ENCODE measurements around the gene PROM1.

Gene PROM1

GRCh38 chr4:15963001-15963451 lies 120.8 kb downstream of the PROM1 start, which contains the start of gene FGFBP2:
FGFBP2 (minus strand) TSS chr4:15963175; CDS start chr4:15963129, 46 bp downstream.
- Mint-ChIP-seq H3K4me1 (peaks cover 27% of the 10 kb centered on the region), H3K27me3 (peaks cover 21% of the 10 kb centered on the region), H3K4me3 (peak within 1 kb of the TSS; percentile 55), H3K27ac (no peak within 1 kb of the TSS), H3K36me3 (no peaks in the 10 kb centered on the region), H3K9me3 (no peaks in the 10 kb centered on the region)
- DNase-seq: peak; percentile 74
- CTCF ChIA-PET: interaction anchor here (0.8 to 2.1 kb wide), 8 partner anchors 10 to 236 kb away, joined by 3 to 19 read pairs (median 5); no protein-coding TSS in a partner anchor

DNA sequence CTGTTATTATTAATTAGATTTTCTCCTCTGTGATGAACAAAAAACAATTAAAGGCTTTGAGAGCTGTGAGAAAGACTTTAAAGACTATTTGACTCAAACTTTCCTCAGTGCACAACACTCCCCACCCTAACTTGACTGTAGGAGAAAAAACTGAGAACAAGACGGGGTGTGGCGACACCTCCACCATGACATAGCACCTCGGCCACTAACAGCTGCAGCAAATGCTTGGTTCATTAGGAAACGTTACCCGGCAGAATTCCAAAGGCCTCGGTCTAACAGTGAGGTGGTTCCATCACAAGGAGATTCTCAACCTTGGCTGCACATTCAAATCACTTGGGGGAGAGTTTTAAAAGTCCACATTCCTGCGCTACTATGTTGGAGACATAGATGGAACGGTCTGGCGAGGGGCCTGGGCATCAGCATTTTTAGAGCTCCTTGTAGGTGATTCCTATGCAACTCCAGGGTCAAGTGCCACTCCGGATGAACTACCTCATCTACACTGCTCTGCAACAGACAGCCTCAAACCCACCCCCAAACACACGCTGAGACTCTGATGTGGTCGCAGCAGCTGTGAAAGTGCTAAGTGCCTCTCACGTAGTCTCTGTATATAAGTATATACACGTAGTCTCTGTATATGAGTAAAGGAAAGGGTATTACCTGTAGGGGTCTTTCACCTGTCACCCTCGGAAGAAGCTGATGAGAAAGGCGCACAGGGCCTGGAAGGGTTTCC lies 121.9 kb downstream of the PROM1 start:
- Mint-ChIP-seq H3K36me3 (no peaks in the 10 kb centered on the region), H3K4me1 (peaks cover 27% of the 10 kb centered on the region), H3K27me3 (peaks cover 18% of the 10 kb centered on the region), H3K9me3 (no peaks in the 10 kb centered on the region), H3K27ac (no peak overlapping the region), H3K4me3 (peak overlapping the region; percentile 55)
- DNase-seq: peak; percentile 49
- CTCF ChIA-PET: interaction anchor here (0.8 to 2.5 kb wide), 6 partner anchors 11 to 156 kb away, joined by 3 to 8 read pairs (median 5); no protein-coding TSS in a partner anchor

- Mint-ChIP-seq H3K36me3 (no peaks in the 10 kb centered on the region), H3K9me3 (peaks cover 1% of the 10 kb centered on the region), H3K27ac (no peak overlapping the region), H3K4me1 (peaks cover 22% of the 10 kb centered on the region), H3K4me3 (no peak overlapping the region), H3K27me3 (peaks cover 9% of the 10 kb centered on the region)
- CTCF ChIA-PET: interaction anchor here (0.6 to 1.5 kb wide), 3 partner anchors 31 to 173 kb away, joined by 3 to 10 read pairs (median 4); no protein-coding TSS in a partner anchor
- DNase-seq: no peak
Measured at GRCh38 chr4:15958562-15958961, 125.3 kb downstream of the PROM1 start.

- CTCF ChIA-PET: interaction anchor here (0.7 to 5.7 kb wide), 37 partner anchors 9 to 722 kb away, joined by 3 to 101 read pairs (median 4); partner anchors contain the start of gene FGFBP1
- H3K36me3 Mint-ChIP-seq: no peaks in the 10 kb centered on the region
- peaks cover 3% of the 10 kb centered on the region for H3K4me1 Mint-ChIP-seq
- no peak overlapping the region for H3K27ac Mint-ChIP-seq
- H3K9me3 Mint-ChIP-seq: peaks cover 3% of the 10 kb centered on the region
- H3K27me3 Mint-ChIP-seq: peaks cover 18% of the 10 kb centered on the region
- DNase-seq: peak; percentile 90
- no peak overlapping the region for H3K4me3 Mint-ChIP-seq
Measured at GRCh38 chr4:15956179-15956850, 127.5 kb downstream of the PROM1 start.

DNA sequence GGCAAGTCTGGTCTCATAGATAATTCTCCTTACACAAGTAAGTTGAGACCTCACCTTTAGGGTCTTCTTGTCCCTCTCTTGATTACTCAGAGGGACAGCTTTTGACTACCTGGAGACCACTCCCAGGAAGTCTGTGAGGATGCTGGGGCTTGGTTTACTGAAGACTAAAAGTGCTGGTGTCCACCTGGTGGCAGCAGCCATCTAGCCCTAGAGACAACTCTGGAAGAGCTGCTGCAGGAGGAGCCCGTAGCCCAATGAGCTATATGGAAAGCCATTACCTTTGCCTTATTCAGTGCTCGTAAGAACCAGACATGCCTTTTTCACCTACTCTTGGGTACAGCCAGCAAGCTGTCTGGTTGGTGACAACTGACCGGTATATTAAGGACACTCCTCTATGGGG lies 128.2 kb downstream of the PROM1 start:
- H3K4me1 Mint-ChIP-seq: peaks cover 3% of the 10 kb centered on the region

DNA sequence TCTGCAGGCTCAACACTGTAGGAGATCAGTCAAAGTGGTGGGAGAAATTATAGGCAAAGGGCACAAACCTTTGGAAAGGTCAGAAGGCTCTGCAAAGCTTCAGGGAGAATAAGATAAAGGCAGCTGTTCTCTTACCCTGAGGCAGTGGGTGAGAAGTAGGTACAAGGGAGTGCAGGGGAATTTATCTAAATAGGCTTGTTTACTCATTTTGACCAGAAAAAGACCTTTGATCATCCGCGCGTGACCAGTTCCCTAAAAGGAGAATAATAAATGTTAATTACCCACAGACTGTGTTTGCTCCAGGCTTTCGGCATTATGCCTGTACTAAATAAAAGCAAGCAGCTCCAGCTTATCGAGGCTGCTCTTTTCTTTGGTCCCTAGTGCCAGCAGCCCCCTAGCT lies 130.2 kb downstream of the PROM1 start:
- CTCF ChIA-PET: interaction anchor here (1.2 to 5.7 kb wide), 2 partner anchors 72 to 474 kb away, joined by 3 to 101 read pairs; no protein-coding TSS in a partner anchor

More for the DNA sequence above, 128.2 kb downstream of the PROM1 start:
- Mint-ChIP-seq H3K9me3 (peaks cover 3% of the 10 kb centered on the region), H3K4me3 (no peak overlapping the region), H3K36me3 (no peaks in the 10 kb centered on the region), H3K27ac (no peak overlapping the region), H3K27me3 (peaks cover 17% of the 10 kb centered on the region)
- DNase-seq: no peak
- CTCF ChIA-PET: interaction anchor here (0.8 to 5.7 kb wide), 36 partner anchors 9 to 722 kb away, joined by 3 to 101 read pairs (median 4); partner anchors contain the start of gene FGFBP1

GRCh38 chr4:15951781-15952180 lies 132.0 kb downstream of the PROM1 start:
- no peak for DNase-seq
- Mint-ChIP-seq H3K4me1 (no peaks in the 10 kb centered on the region), H3K27ac (no peak overlapping the region), H3K36me3 (no peaks in the 10 kb centered on the region), H3K9me3 (peaks cover 3% of the 10 kb centered on the region), H3K27me3 (peaks cover 13% of the 10 kb centered on the region), H3K4me3 (no peak overlapping the region)
- CTCF ChIA-PET: interaction anchor here (5.7 kb wide), 1 partner anchor 70 kb away, joined by 101 read pairs; no protein-coding TSS in a partner anchor

More for the DNA sequence above, 130.2 kb downstream of the PROM1 start:
- Mint-ChIP-seq H3K4me3 (no peak overlapping the region), H3K4me1 (no peaks in the 10 kb centered on the region), H3K36me3 (no peaks in the 10 kb centered on the region), H3K27ac (no peak overlapping the region), H3K27me3 (peaks cover 13% of the 10 kb centered on the region), H3K9me3 (peaks cover 3% of the 10 kb centered on the region)
- DNase-seq: no peak

DNA sequence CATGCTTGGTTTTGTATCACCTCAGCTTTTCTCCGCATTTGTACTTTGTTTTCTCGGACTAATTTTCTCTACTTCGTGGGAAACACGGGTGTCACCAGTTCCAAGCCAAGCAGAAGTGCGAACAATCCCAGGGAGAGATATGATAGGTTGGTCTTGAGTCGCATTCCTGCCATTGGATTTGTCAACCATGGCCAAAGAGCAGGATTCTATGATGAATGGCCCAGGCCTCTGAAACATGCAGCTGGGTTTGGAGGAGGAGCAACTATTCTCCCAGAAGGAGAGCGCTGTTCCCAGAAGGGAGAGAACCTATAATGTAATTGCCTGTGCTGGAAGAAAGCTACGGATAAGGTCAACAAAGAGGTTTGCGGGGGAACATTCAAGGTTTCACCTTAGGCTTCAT lies 135.0 kb downstream of the PROM1 start:
- CTCF ChIA-PET: interaction anchor here (0.8 kb wide), 1 partner anchor 66 kb away, joined by 3 read pairs; no protein-coding TSS in a partner anchor
- DNase-seq: no peak
- Mint-ChIP-seq H3K4me3 (no peak overlapping the region), H3K27ac (no peak overlapping the region), H3K27me3 (peaks cover 14% of the 10 kb centered on the region), H3K4me1 (no peaks in the 10 kb centered on the region), H3K36me3 (no peaks in the 10 kb centered on the region), H3K9me3 (peaks cover 3% of the 10 kb centered on the region)

GRCh38 chr4:15947684-15948083 lies 136.1 kb downstream of the PROM1 start:
- peaks cover 8% of the 10 kb centered on the region for H3K27me3 Mint-ChIP-seq
- H3K4me1 Mint-ChIP-seq: no peaks in the 10 kb centered on the region
- H3K27ac Mint-ChIP-seq: no peak overlapping the region
- CTCF ChIA-PET: interaction anchor here (1.8 kb wide), 1 partner anchor 8 kb away, joined by 10 read pairs; no protein-coding TSS in a partner anchor
- no peak overlapping the region for H3K4me3 Mint-ChIP-seq
- H3K9me3 Mint-ChIP-seq: no peaks in the 10 kb centered on the region
- DNase-seq: no peak
- H3K36me3 Mint-ChIP-seq: no peaks in the 10 kb centered on the region

GRCh38 chr4:15945516-15945915 lies 138.3 kb downstream of the PROM1 start:
- Mint-ChIP-seq H3K4me1 (no peaks in the 10 kb centered on the region), H3K4me3 (no peak overlapping the region), H3K27me3 (peaks cover 10% of the 10 kb centered on the region), H3K36me3 (no peaks in the 10 kb centered on the region), H3K9me3 (no peaks in the 10 kb centered on the region), H3K27ac (no peak overlapping the region)
- CTCF ChIA-PET: interaction anchor here (1.5 kb wide), 1 partner anchor 11 kb away, joined by 3 read pairs; no protein-coding TSS in a partner anchor
- no peak for DNase-seq

DNA sequence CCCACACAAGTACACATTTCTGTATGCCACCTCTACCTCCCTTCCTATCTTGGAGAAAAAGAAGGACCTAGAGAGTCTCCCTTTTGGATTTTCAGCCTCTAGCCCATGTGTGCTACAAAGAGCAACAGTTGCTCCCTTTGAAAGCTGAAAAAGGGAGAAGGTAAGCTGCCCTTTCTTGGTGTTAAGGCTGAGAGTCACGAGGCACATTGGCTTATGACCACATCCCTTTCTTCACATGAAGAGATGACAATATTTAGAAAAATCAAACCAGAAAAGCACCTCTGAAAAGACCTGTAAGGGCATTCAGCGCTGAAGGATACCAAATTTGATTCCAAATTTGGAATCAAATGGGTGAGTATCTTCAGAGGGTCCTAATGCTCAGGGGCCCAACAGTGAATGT lies 138.9 kb downstream of the PROM1 start:
- no peaks in the 10 kb centered on the region for H3K36me3 Mint-ChIP-seq
- CTCF ChIA-PET: interaction anchor here (1.5 kb wide), 1 partner anchor 11 kb away, joined by 3 read pairs; no protein-coding TSS in a partner anchor
- H3K27me3 Mint-ChIP-seq: peaks cover 10% of the 10 kb centered on the region
- H3K27ac Mint-ChIP-seq: no peak overlapping the region
- H3K4me3 Mint-ChIP-seq: no peak overlapping the region
- no peak for DNase-seq
- H3K9me3 Mint-ChIP-seq: no peaks in the 10 kb centered on the region
- no peaks in the 10 kb centered on the region for H3K4me1 Mint-ChIP-seq

GRCh38 chr4:15942283-15942682 lies 141.5 kb downstream of the PROM1 start:
- Mint-ChIP-seq H3K36me3 (no peaks in the 10 kb centered on the region), H3K9me3 (no peaks in the 10 kb centered on the region), H3K27me3 (peaks cover 17% of the 10 kb centered on the region), H3K4me1 (no peaks in the 10 kb centered on the region), H3K27ac (no peak overlapping the region), H3K4me3 (no peak overlapping the region)
- CTCF ChIA-PET: interaction anchor here (1.5 kb wide), 1 partner anchor 59 kb away, joined by 4 read pairs; no protein-coding TSS in a partner anchor
- DNase-seq: no peak

- no peak within 1 kb of the TSS for H3K4me3 Mint-ChIP-seq
- DNase-seq: no peak
- peaks cover 4% of the 10 kb centered on the region for H3K4me1 Mint-ChIP-seq
- no peaks in the 10 kb centered on the region for H3K36me3 Mint-ChIP-seq
- H3K27me3 Mint-ChIP-seq: peaks cover 29% of the 10 kb centered on the region
- CTCF ChIA-PET: interaction anchor here (1.1 to 1.5 kb wide), 2 partner anchors 8 to 18 kb away, joined by 3 read pairs; no protein-coding TSS in a partner anchor
- no peak within 1 kb of the TSS for H3K27ac Mint-ChIP-seq
- H3K9me3 Mint-ChIP-seq: no peaks in the 10 kb centered on the region
Measured at GRCh38 chr4:15938640-15939039, 145.2 kb downstream of the PROM1 start, which contains the start of gene FGFBP1. FGFBP1 (minus strand) TSS chr4:15938740; CDS start chr4:15936632, 2,108 bp downstream.

- CTCF ChIA-PET: no interaction called here
- H3K27me3 Mint-ChIP-seq: peaks cover 29% of the 10 kb centered on the region
- peaks cover 4% of the 10 kb centered on the region for H3K4me1 Mint-ChIP-seq
- H3K4me3 Mint-ChIP-seq: no peak overlapping the region
- H3K27ac Mint-ChIP-seq: no peak overlapping the region
- H3K9me3 Mint-ChIP-seq: no peaks in the 10 kb centered on the region
- no peak for DNase-seq
- no peaks in the 10 kb centered on the region for H3K36me3 Mint-ChIP-seq
Measured at GRCh38 chr4:15938182-15938581, 145.6 kb downstream of the PROM1 start.
